OCI-LY7 (cell line): ENCODE results near the gene RMI1. TPM values are rescaled to one million over a fixed set of nuclear protein-coding genes. Genes with fewer than 3 reads are reported as not detected.

Experiments
- BruUV-seq: library from RNA; stranded (reverse); fragments of 400-500 nt; replicated peaks from 2 replicates; lab custom pipeline; 2021; lab: Mats Ljungman, UMichigan
- CTCF ChIA-PET: fragments of 300-600 bp; sonication (Branson Sonifier 250); formaldehyde crosslinking; loops from one replicate; lab custom pipeline; 2022; ENCODE audit warnings: antibody characterized with exemption; ENCODE audit not compliant: unreplicated experiment; lab: Charles Lee
- POLR2A ChIA-PET: fragments of 300-600 bp; sonication (Branson Sonifier 250); formaldehyde crosslinking; loops from one replicate; lab custom pipeline; 2022; ENCODE audit warnings: antibody characterized with exemption; lab: Charles Lee
- DNase-seq: peaks from one replicate; pipeline ENCODE4 v3.0.0-alpha.2; 2015; ENCODE audit warnings: low spot score
- H2AFZ ChIP-seq: fragments of 200-600 bp; sonication (generic), shearing (Covaris generic); 2 replicates; pipeline ENCODE4 v1.6.1; 2014; ENCODE audit warnings: mild to moderate bottlenecking, antibody characterized with exemption, low read length, moderate library complexity
- H3K27ac ChIP-seq: fragments of 200-600 bp; sonication (generic); 2 replicates; pipeline ENCODE4 v1.5.1; 2014; ENCODE audit warnings: mixed run types, low read depth, mild to moderate bottlenecking, moderate library complexity, low read length, inconsistent platforms; ENCODE audit not compliant: poor library complexity, severe bottlenecking
- H3K36me3 ChIP-seq: fragments of 200-600 bp; sonication (generic); 2 replicates; pipeline ENCODE4 v1.6.1; 2014; ENCODE audit warnings: mild to moderate bottlenecking, antibody characterized with exemption, low read length, moderate library complexity, mixed read lengths; ENCODE audit not compliant: insufficient read depth
- H3K4me1 ChIP-seq: fragments of 200-600 bp; sonication (generic); 2 replicates; pipeline ENCODE4 v1.5.1; 2014; ENCODE audit warnings: mild to moderate bottlenecking, low read length; ENCODE audit not compliant: insufficient read depth, poor library complexity, severe bottlenecking
- H3K4me2 ChIP-seq: fragments of 200-600 bp; sonication (generic); 2 replicates; pipeline ENCODE4 v1.6.1; 2014; ENCODE audit warnings: mild to moderate bottlenecking, low read length
- H3K4me3 ChIP-seq: fragments of 200-600 bp; sonication (generic); 2 replicates; pipeline ENCODE4 v1.5.1; 2014; ENCODE audit warnings: mild to moderate bottlenecking, low read depth, low read length; ENCODE audit not compliant: poor library complexity, severe bottlenecking
- H3K79me2 ChIP-seq: fragments of 200-600 bp; sonication (generic); 2 replicates; pipeline ENCODE4 v1.6.1; 2016; ENCODE audit warnings: low read depth, mild to moderate bottlenecking, low read length, moderate library complexity, mixed read lengths; ENCODE audit not compliant: insufficient read depth
- H3K9me2 ChIP-seq: fragments of 200-600 bp; sonication (generic); 2 replicates; pipeline ENCODE4 v1.6.1; 2016; ENCODE audit warnings: mild to moderate bottlenecking, low read length, mixed read lengths; ENCODE audit not compliant: insufficient read depth
- H3K9me3 ChIP-seq: fragments of 200-600 bp; sonication (generic); 2 replicates; pipeline ENCODE4 v1.6.1; 2014; ENCODE audit warnings: mild to moderate bottlenecking, mixed run types, low read length, mixed read lengths
- H4K20me1 ChIP-seq: fragments of 200-600 bp; sonication (generic); 2 replicates; pipeline ENCODE4 v1.6.1; 2014; ENCODE audit warnings: mild to moderate bottlenecking, antibody characterized with exemption, low read length, moderate library complexity, mixed read lengths; ENCODE audit not compliant: insufficient read depth
- EZH2phosphoT487 ChIP-seq: fragments of 200-600 bp; sonication (generic); IDR thresholded peaks from 2 replicates; pipeline ENCODE4 v1.6.1; 2018; ENCODE audit warnings: low read depth, borderline replicate concordance, mild to moderate bottlenecking, mixed run types, antibody characterized with exemption, low read length, moderate library complexity, mixed read lengths
- intact Hi-C: fragments of 100-400 bp; cut with micrococcal nuclease; formaldehyde crosslinking; loops from one replicate; pipeline ENCODE4 v1.10.0; 2022; ENCODE audit not compliant: unreplicated experiment
- total RNA-seq, 2 experiments: library from RNA; depleted of rRNA in 1 of 2; stranded (reverse); fragments of >200 nt in 1 of 2; shearing (Covaris generic) in 1 of 2; gene quantifications; 2 replicates each; pipeline ENCODE4 v1.2.3, GENCODE V29; 2014 to 2022
- TF ChIP-seq, protein P1 (sequence below): fragments of 200-600 bp; sonication (generic); conservative IDR thresholded peaks from 2 replicates; pipeline ENCODE4 v1.5.1; 2014; ENCODE audit warnings: mild to moderate bottlenecking, antibody characterized with exemption, low read length, moderate library complexity, mixed read lengths

Gene RMI1
- total RNA-seq, 2 experiments from 2014 or later = 16.7 to 44.3 TPM

DNA sequence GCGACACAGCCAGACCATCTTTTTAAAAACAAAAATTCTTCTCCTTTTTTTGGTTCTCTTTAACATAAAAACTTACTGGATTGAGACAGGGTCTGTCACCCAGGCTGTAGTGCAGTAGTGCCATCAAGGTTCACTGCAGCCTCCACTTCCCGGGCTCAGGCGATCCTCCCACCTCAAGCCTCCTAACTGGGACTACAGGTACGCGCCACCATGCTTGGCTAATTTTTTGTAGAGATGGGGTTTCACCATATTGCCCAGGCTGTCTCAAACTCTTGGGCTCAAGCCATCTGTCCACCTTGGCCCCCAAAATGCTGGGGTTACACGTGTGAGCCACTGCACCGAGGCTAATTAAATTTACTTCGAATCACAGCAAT lies 14.4 kb upstream of the RMI1 start:
- Histone ChIP-seq H3K36me3 (peaks cover 56% of the 10 kb centered on the region), H3K79me2 (peaks cover 24% of the 10 kb centered on the region; the same call in 1 of the 2 replicates), H3K4me2 (no peak overlapping the region), H3K27ac (peak overlapping the region; percentile 19), H4K20me1 (peaks cover 26% of the 10 kb centered on the region), H3K4me3 (no peak overlapping the region), H3K9me2 (no peaks in the 10 kb centered on the region), H3K9me3 (no peaks in the 10 kb centered on the region), H3K4me1 (no peaks in the 10 kb centered on the region), H2AFZ (no peak overlapping the region)
- no peak for DNase-seq
- CTCF ChIA-PET = no interaction called here
- TF ChIP-seq EZH2phosphoT487 = no peak
- TF ChIP-seq, protein P1, sequence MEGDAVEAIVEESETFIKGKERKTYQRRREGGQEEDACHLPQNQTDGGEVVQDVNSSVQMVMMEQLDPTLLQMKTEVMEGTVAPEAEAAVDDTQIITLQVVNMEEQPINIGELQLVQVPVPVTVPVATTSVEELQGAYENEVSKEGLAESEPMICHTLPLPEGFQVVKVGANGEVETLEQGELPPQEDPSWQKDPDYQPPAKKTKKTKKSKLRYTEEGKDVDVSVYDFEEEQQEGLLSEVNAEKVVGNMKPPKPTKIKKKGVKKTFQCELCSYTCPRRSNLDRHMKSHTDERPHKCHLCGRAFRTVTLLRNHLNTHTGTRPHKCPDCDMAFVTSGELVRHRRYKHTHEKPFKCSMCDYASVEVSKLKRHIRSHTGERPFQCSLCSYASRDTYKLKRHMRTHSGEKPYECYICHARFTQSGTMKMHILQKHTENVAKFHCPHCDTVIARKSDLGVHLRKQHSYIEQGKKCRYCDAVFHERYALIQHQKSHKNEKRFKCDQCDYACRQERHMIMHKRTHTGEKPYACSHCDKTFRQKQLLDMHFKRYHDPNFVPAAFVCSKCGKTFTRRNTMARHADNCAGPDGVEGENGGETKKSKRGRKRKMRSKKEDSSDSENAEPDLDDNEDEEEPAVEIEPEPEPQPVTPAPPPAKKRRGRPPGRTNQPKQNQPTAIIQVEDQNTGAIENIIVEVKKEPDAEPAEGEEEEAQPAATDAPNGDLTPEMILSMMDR = no peak
- intact Hi-C loops = no loop called here
- no TSS peak for BruUV-seq
- POLR2A ChIA-PET = interaction anchor here (0.5 kb wide), 1 partner anchor 13 kb away, joined by 3 read pairs; the partner anchor contains the start of gene HNRNPK

DNA sequence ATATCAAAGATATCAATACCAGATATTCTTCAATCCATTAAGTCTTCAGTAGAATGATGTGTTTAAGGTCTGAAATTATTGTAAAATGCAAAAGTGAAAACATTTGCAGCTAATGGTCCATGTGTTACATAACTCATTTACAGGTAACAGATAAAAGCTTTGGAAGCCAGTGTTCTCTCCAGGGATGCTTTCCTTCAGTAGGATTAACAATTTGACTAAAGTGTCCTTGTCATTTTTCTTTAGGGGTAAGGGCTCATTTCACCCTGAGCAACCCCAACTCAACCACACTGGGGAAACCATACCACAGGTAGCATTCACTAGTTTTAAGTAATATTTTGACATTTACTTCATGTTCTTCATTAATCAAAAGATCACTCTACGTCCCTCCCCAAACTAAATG lies 13.5 kb upstream of the RMI1 start:
- Histone ChIP-seq H3K9me2 (no peaks in the 10 kb centered on the region), H3K4me3 (no peak overlapping the region), H2AFZ (no peak overlapping the region), H3K27ac (no peak overlapping the region), H3K79me2 (peaks cover 32% of the 10 kb centered on the region; the same call in 1 of the 2 replicates), H3K4me1 (no peaks in the 10 kb centered on the region), H3K36me3 (peaks cover 65% of the 10 kb centered on the region), H4K20me1 (peaks cover 31% of the 10 kb centered on the region), H3K4me2 (no peak overlapping the region), H3K9me3 (no peaks in the 10 kb centered on the region)
- TF ChIP-seq EZH2phosphoT487 = no peak
- TF ChIP-seq, protein P1 = no peak
- CTCF ChIA-PET = no interaction called here
- intact Hi-C loops = no loop called here
- POLR2A ChIA-PET = interaction anchor here (1.3 kb wide), 1 partner anchor 11 kb away, joined by 7 read pairs; no protein-coding TSS in a partner anchor
- no peak for DNase-seq
- no TSS peak for BruUV-seq

DNA sequence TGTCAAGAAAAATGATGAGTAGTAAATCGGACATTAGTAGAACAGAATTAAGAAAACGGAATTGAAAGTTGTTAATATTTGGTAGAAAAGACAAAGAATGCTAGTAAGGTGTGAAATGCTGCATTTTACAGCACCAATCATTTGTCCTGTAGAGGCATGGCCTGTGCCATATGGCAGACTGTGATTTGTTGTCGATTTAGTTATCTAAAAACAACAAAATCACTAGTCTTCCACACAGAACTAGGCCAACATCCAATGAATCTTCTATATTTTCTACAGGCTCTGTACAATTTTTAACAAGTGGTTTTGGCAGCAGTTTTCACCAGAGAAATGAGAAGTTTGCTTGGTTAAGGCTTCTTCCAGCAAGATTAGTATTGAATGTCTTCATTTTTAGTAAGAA lies 11.0 kb upstream of the RMI1 start:
- H3K9me2 ChIP-seq = no peaks in the 10 kb centered on the region
- no TSS peak for BruUV-seq
- no peak overlapping the region for H3K4me3 ChIP-seq
- H4K20me1 ChIP-seq = peaks cover 53% of the 10 kb centered on the region
- H3K4me2 ChIP-seq = no peak overlapping the region
- ChIA-PET POLR2A (interaction anchor here (0.7 to 2.8 kb wide), 2 partner anchors 8 to 14 kb away, joined by 3 to 14 read pairs; no protein-coding TSS in a partner anchor), CTCF (no interaction called here)
- H3K36me3 ChIP-seq = peaks cover 90% of the 10 kb centered on the region
- intact Hi-C loops = no loop called here
- peaks cover 57% of the 10 kb centered on the region for H3K79me2 ChIP-seq
- DNase-seq = no peak
- no peaks in the 10 kb centered on the region for H3K9me3 ChIP-seq
- TF ChIP-seq, protein P1 = no peak
- TF ChIP-seq EZH2phosphoT487 = no peak
- H2AFZ ChIP-seq = no peak overlapping the region
- no peak overlapping the region for H3K27ac ChIP-seq
- no peaks in the 10 kb centered on the region for H3K4me1 ChIP-seq
